Pons (tissue), 1 donor: ENCODE results near the gene C3orf20.
"Not testable (repeated sequence)": the region's sequence is repeated elsewhere in the genome, so short reads cannot be mapped to it uniquely, and the experiment has no call there.

Source experiments
- DNase-seq: peaks from one replicate; pipeline ENCODE4 v3.0.0-alpha.2; 2016; ENCODE audit warnings: low spot score

C3orf20 gene

GRCh38 chr3:14650193-14650592 lies 24.7 kb upstream of the C3orf20 start:
- DNase-seq: no peak

DNA sequence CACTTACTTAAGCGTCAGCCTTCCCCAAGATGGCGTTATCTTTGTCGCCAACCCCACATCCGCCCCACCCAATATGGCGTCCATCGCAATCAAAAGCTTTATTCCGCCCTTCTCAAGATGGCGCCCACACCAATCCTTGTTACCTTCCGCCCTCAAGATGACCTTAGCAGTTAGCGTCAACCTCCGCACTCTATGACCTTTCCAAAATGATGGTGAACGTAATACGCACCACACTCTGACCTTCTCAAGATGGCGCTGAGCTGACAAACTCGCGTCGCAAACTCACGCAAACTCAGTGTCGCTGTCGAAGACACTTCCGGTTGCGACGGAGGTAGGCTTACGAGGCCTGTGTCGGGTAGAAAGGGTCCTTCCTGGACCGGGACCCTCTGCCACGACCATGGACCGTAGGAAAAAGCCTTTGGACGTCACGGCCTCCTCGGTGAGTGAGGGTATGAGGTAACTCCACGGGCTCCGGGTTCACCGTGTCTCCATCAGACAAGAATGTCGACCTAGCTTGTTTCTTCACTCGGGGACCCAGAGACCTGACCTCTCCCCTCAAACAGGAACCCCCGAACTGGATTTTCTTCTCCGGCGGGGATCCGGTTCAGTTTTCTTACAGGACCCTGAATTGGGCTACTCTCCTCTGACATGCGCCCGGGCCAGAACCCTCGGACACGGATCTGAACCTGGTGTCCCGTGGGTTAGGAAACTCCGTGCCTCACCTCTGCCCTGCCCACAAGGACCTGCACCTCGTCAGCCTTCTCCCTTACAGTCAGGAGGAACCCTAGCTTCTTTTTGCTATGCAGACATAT lies 23.3 kb upstream of the C3orf20 start, which contains the start of gene CCDC174:
CCDC174 (plus strand) TSS at position 323 of the 812 bp plus-strand sequence; CDS start at position 398, 75 bp downstream.
- peak; percentile 100 for DNase-seq

GRCh38 chr3:14652360-14652907 lies 22.5 kb upstream of the C3orf20 start:
- not testable (repeated sequence) for DNase-seq

DNA sequence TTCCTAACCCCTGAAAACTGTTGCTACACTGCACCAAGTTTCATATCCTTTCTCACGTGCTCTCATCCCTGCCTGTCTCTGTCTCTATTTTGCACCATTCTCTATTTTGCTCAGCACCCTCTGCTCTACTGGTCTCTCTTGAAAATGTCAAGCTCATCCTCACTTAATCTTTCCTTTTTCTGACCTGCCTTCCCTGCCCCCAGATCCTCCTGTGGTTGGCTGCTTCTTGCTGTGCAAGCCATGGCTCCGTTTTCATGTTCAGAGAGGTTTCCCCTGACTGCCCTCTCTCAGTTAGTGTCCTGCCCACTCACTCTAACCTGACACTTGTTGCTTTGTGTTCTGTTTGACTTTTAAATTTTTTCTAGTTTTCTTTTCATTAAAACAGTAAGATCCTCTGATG lies 17.4 kb upstream of the C3orf20 start:
- no peak for DNase-seq

DNA sequence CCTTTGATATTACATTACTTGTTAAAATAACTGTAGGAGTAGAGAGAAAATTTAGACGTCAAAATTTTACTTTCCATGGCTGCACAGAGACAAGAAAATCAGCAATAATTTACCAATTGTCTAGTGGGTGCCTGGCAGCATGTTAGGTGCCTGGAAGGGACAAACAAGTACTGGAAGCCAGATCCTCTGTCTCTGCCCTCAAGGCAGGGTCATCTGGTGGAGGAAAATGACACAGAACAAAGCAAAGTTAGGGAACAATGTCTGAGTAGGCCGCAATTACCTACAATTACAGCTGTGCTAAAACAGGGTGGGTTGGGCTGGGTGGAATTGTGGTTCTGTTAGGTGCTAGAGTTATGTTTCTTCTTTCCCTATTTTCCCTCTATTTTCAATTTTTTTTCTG lies 16.0 kb upstream of the C3orf20 start:
- DNase-seq: no peak

DNA sequence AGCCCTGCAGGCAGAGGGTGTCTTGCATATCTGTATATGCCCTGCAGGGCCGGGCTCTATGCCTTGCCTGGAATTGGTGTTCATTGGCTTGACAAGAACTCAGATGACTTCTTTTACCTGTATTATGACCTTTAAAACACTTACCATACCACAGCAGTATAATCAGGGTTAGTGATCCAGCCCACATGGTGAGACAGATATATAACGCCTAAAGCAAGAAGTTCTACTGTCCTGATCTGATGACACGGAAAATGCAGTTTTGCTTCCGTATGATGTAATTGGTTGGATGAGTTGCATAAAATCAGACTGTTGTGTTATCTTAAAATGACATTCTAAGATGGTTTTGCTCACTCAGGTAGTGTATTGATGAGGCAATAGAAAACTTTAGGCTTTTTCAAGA lies 14.0 kb upstream of the C3orf20 start:
- no peak for DNase-seq

DNA sequence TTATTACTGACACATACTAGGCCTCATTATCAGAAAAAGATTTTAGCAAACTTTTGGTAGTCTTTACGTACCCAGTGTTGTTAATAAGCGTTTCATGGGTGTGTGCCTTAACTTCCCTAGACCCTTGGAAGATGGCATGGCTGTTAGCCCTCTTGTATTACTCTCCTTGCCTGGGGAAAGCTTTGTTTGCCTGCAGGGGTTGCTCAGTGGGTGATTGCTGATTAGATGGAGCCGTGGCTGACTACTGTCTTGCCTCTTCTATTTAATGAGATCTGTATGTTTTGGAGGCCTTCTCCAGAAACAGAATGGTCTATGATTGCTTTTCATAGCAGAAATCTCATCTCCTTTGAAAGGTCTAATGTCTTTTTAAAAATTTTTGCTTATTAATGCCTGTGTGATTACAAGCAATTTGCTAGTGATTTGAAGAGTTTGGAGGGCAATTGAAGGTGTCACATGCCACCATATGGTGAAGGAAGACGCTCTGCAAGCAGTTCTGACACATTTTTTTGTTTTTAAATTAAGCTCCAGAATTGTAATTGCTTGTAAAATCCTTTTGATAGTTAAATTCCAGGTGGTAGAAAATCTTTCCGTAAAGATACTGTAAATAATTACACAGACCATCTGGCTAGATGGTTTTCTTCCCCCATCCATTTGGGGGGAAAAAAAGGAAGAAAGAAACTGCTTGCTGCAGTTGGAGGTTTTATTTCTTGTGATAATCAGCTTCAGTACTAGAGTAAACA lies 11.4 kb upstream of the C3orf20 start:
- no peak for DNase-seq

- no peak for DNase-seq
Observed at GRCh38 chr3:14664170-14664569, 10.8 kb upstream of the C3orf20 start.

- no peak for DNase-seq
Observed at GRCh38 chr3:14672588-14672987, 2.4 kb upstream of the C3orf20 start.

- DNase-seq: no peak
Observed at GRCh38 chr3:14676881-14677280, 1.9 kb downstream of the C3orf20 start.

DNA sequence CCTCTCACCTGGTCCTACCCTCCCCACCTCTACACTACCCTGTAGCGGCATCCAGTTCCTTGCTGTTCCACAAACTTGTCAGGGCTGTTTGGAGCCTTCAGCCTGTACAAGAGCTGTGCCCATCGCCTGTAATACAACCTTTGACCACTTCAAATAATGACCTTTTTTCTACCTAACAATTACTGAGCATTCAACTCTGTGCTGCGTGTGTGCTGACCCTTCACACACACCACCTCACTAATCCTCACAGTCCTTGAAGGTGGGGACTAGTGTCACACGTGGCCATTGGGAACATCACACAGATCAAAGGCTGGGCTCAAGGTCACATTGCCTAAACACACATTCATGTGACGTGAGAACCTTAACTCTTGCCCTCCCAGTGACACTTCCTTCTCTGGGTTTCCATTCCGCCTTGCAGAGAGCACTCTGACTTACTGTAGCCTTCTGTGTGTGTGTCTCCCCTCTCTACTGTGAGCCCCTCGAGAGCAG lies 3.1 kb downstream of the C3orf20 start:
- no peak for DNase-seq

GRCh38 chr3:14680115-14680514 lies 5.2 kb downstream of the C3orf20 start:
- no peak for DNase-seq

GRCh38 chr3:14680716-14681115 lies 5.8 kb downstream of the C3orf20 start:
- peak; percentile 20 for DNase-seq

DNA sequence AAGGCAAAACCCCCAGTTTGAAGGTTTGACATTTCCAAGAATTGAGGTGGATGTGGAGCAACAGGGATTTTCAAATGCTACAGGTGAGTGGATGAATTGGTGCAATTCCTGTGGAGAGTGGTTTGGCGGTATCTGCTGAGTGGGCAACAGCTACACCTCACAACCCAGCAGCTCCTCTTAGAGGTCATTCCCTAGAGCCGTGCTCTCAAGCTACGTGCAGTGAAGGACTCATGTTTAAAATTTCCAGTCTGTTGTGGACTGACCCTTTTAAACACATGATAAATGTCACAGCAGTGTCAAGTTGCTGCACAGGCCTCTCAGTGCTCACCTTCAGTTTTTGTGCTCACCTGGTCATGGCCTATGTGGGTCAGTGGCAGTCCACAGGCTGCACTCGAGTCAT lies 9.5 kb downstream of the C3orf20 start:
- no peak for DNase-seq

DNA sequence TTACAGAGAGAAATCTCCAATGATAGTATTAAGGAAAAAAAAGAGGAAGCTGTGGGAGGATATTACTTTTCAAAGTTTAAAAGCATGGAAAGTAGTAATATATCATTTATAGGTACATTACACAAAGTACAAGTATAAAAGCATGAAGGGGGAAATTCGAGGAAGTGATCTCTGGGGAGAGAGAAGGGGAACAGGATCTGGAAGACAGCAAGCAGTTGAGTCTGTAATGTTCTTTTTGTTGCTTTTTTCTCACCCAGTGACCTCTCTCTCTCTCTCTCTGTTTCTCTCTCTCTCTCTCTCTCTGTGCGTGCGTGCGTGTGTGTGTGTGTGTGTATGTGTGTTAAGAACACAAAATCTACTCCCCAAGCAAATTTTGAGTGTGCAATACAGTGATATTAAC lies 10.2 kb downstream of the C3orf20 start:
- no peak for DNase-seq

DNA sequence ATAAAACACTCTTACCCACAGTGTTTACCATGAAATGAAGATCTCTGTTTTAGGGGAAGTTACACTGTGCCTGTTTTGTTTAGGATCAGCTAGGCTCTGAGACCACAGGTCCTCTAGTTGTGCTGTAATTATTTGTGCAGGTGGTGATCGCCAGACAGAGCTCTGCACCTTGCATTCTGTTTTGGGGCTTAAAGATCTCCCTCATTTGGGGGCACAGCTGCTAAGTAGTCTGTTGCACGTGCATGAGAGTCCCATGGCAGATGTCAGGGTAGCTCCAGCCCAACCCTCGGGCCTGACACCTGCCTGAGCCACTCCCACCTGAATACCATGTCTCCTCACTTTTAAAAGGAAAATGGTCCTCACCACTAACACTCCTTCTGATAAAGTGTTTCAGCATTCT lies 12.4 kb downstream of the C3orf20 start:
- no peak for DNase-seq

GRCh38 chr3:14688525-14688924 lies 13.6 kb downstream of the C3orf20 start:
- DNase-seq: no peak

DNA sequence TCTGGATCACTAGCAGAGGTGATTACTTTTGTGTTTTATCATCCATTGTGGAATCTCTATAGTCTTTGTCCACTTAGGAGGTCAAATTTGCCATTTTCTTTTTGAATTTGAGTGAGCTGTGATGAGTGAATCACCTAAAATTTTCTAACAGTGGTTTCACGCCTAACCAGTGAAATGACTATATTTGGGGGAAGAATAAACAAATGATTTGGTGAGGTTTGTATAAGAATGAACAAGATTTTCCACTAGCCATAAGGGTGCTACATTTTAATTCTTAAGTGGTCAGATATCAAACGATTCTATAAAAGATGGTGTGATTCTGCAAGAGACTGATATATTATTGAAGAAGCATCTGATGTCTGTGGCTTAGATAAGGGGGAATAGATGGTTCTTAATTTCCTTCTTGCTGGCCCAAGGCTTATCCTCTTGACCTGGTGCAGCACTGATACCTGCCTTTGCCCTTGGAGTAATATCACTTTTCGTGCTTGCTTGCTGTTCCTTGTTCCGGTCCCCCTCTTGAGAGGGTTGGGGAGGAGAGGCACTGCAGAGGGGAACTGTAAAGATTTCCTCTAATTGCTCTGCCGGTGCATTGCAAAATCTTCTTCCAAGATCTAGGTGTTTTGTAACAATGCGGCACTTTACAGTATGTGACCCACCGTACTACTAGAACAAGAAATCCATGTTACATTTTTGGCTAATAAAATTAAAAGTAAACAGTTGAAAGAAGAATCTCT lies 14.5 kb downstream of the C3orf20 start:
- no peak for DNase-seq

GRCh38 chr3:14691239-14691638 lies 16.3 kb downstream of the C3orf20 start:
- DNase-seq: no peak

DNA sequence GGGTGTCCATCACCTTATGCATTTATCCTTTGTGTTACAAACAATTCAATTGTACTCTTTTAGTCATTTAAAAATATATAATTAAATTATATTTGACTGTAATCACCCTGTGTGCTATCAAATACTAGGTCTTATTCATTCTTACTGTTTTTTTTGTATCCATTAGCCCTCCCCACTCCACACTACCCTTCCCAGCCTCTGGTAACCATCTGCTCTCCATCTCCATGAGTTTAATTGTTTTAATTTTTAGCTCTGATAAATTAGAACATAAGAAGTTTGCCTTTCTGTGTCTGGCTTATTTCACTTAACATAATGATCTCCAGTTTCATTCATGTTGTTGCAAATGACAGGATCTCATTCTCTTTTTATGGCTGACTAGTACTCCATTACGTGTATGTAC lies 16.8 kb downstream of the C3orf20 start:
- no peak for DNase-seq

- DNase-seq: no peak
Observed at GRCh38 chr3:14698601-14699244, 23.8 kb downstream of the C3orf20 start.

DNA sequence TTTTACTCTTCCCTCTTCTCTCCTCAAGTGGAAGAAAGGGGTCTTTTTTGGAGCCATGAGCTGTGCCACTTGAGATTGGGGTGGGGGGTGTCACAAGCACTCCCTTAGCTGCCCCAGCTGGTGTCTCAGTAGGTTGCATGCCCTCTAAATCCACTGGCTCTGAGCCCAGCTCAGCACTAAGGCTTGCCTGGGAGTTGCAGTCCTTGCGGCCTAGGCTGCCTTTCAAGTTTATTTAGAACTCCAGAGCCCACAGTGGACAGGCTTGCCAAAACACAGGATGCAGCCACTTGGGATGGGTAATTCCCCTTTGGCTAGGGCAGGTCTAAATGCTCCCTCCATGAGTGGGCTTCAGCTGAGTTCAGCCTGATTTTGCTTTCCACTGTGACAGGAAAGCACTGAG lies 24.7 kb downstream of the C3orf20 start:
- DNase-seq: peak; percentile 3
